Tibial artery (tissue), 4 donors: ENCODE measurements around the gene IGFLR1.

Experiments
- DNase-seq, 2 donors: peaks; one replicate each; pipeline ENCODE4 v3.0.0-alpha.2; 2019
- H3K27ac ChIP-seq, 2 donors: fragments of 200-600 bp; sonication (generic) in 1 of 2; 1 replicate in 1 of 2; 2 replicates in 1 of 2; pipeline ENCODE4 v1.5.1; 2018 to 2019; ENCODE audit warnings: mild to moderate bottlenecking in 1 of 2
- H3K27me3 ChIP-seq, 2 donors: fragments of 200-600 bp; sonication (generic) in 1 of 2; one replicate each; pipeline versions ENCODE4 v1.5.1 to v1.6.0; 2016 to 2019
- H3K36me3 ChIP-seq, 3 donors: fragments of 200-600 bp; sonication (generic) in 2 of 3; one replicate each; pipeline ENCODE4 v1.5.1; 2016 to 2019; ENCODE audit warnings: mild to moderate bottlenecking in 2 of 3
- H3K4me1 ChIP-seq, 4 donors: fragments of 200-600 bp; sonication (generic) in 2 of 4; 1 replicate in 3 of 4; 2 replicates in 1 of 4; pipeline ENCODE4 v1.5.1; 2016 to 2019
- H3K4me3 ChIP-seq, 2 donors: fragments of 200-600 bp; sonication (generic) in 1 of 2; 1 replicate in 1 of 2; 2 replicates in 1 of 2; pipeline ENCODE4 v1.5.1; 2018 to 2019; ENCODE audit warnings: mild to moderate bottlenecking in 2 of 2
- H3K9me3 ChIP-seq, 3 donors: fragments of 200-600 bp; sonication (generic) in 1 of 3; one replicate each; pipeline ENCODE4 v1.5.1; 2016 to 2019
- intact Hi-C: fragments of 100-400 bp; cut with DNase I; formaldehyde crosslinking; loops from one replicate; pipeline ENCODE4 v1.15.0; 2023; ENCODE audit warnings: low total_unique reads
- TF ChIP-seq, protein P1 (sequence below), 2 experiments: fragments of 200-600 bp in 1 of 2; fragments of 450-650 bp in 1 of 2; IDR thresholded peaks; one replicate each; pipeline ENCODE4 v1.5.1; 2017 to 2019; ENCODE audit warnings: antibody characterized with exemption in 2 of 2, mild to moderate bottlenecking in 1 of 2, moderate library complexity in 1 of 2

Gene IGFLR1

GRCh38 chr19:35768082-35768421 is 25.8 kb upstream of the IGFLR1 start:
- no peaks in the 10 kb centered on the region for H3K4me1 ChIP-seq
- no peak overlapping the region for H3K27ac ChIP-seq
- peaks cover 4 to 57% (median 17%) of the 10 kb centered on the region in 3 donors for H3K36me3 ChIP-seq
- intact Hi-C loops, result no loop called here
- no peak overlapping the region for H3K4me3 ChIP-seq
- no peaks in the 10 kb centered on the region for H3K27me3 ChIP-seq
- TF ChIP-seq, protein P1, sequence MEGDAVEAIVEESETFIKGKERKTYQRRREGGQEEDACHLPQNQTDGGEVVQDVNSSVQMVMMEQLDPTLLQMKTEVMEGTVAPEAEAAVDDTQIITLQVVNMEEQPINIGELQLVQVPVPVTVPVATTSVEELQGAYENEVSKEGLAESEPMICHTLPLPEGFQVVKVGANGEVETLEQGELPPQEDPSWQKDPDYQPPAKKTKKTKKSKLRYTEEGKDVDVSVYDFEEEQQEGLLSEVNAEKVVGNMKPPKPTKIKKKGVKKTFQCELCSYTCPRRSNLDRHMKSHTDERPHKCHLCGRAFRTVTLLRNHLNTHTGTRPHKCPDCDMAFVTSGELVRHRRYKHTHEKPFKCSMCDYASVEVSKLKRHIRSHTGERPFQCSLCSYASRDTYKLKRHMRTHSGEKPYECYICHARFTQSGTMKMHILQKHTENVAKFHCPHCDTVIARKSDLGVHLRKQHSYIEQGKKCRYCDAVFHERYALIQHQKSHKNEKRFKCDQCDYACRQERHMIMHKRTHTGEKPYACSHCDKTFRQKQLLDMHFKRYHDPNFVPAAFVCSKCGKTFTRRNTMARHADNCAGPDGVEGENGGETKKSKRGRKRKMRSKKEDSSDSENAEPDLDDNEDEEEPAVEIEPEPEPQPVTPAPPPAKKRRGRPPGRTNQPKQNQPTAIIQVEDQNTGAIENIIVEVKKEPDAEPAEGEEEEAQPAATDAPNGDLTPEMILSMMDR (IDR thresholded peaks at IDR 0.05), result no peak
- no peaks in the 10 kb centered on the region for H3K9me3 ChIP-seq
- DNase-seq, result no peak

DNA sequence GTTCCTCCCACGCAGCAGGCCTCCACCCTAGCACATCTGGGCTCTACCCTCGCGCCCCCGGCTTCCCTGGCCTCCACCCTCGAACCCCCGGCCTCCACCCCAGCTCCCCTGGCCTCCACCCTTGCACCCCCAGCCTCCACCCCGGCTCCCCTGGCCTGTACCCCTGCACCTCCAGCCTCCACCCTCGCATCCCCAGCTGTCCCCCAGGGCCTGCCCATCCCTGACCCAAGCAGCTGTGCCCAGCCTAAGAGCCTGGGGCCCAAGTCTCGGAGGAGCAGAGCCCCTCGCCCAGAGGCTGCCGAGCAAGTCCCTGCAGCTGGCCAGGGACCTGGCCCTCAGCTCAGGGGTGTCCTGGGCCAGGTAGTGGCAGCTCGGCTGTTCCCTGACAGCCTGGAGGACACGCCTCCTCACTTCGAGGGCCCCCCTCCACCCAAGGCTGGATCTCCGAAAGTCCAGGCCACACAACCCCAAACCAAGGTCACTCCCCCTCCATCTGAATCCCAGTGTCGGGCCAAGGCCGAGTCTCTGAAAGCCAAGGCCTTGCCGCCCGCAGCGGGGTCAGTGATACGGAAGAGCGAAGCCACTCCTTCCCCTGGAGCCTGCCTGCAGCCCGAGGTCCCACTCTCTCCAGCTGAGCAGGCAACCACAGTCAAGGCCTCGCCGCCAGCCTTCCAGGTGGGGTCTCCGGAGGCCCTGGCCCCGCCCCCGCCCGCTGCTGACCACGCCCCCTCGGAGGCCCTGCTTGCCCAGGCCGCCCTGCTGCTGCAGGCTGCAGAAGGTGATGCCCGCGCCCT is 25.2 kb upstream of the IGFLR1 start:
- no peaks in the 10 kb centered on the region for H3K27me3 ChIP-seq
- DNase-seq, result no peak
- TF ChIP-seq, protein P1 (IDR thresholded peaks at IDR 0.05), result no peak
- no peak overlapping the region for H3K4me3 ChIP-seq
- H3K36me3 ChIP-seq, result peaks cover 4 to 62% (median 17%) of the 10 kb centered on the region in 3 donors
- H3K4me1 ChIP-seq, result no peaks in the 10 kb centered on the region
- no peak overlapping the region for H3K27ac ChIP-seq
- no peaks in the 10 kb centered on the region for H3K9me3 ChIP-seq
- intact Hi-C loops, result no loop called here

DNA sequence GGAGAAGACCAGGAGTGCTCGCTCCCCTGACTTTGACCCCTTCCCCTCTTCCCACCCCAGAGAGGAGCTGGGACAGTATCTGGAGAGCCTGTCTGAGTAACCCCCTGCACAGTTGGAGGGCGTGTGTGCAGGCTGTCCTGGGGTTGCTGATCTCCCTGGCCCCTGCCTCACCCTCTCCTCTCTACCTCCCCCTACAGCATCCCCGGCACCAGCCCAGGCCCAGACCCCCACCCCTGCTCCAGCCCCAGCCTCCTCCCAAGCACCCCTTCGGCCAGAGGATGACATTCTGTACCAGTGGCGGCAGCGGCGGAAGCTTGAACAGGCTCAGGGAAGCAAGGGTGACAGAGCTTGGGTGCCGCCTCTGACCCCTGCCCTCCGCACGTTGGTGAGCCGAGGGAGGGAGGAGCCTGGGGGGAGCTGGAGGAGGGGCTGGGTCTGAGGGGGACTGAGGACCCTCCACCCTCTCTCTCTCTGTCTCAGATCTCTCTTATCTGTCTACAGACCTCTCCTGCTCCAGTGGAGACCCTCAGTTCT is 24.4 kb upstream of the IGFLR1 start:
- Histone ChIP-seq H3K36me3 (peaks cover 4 to 70% (median 24%) of the 10 kb centered on the region in 3 donors), H3K9me3 (no peaks in the 10 kb centered on the region), H3K4me3 (no peak overlapping the region), H3K27ac (no peak overlapping the region), H3K4me1 (no peaks in the 10 kb centered on the region), H3K27me3 (no peaks in the 10 kb centered on the region)
- TF ChIP-seq, protein P1 (IDR thresholded peaks at IDR 0.05), result no peak
- intact Hi-C loops, result no loop called here
- no peak for DNase-seq

- TF ChIP-seq, protein P1 (IDR thresholded peaks at IDR 0.05), result no peak
- no peaks in the 10 kb centered on the region for H3K9me3 ChIP-seq
- H3K4me3 ChIP-seq, result no peak overlapping the region
- H3K27me3 ChIP-seq, result no peaks in the 10 kb centered on the region
- H3K27ac ChIP-seq, result no peak overlapping the region
- intact Hi-C loops, result no loop called here
- peaks cover 4 to 78% (median 24%) of the 10 kb centered on the region in 3 donors for H3K36me3 ChIP-seq
- no peak for DNase-seq
- peaks cover 0 to 10% (median 3%) of the 10 kb centered on the region in 4 donors for H3K4me1 ChIP-seq
These were observed 22.4 kb upstream of the IGFLR1 start for GRCh38 chr19:35764432-35765315.

DNA sequence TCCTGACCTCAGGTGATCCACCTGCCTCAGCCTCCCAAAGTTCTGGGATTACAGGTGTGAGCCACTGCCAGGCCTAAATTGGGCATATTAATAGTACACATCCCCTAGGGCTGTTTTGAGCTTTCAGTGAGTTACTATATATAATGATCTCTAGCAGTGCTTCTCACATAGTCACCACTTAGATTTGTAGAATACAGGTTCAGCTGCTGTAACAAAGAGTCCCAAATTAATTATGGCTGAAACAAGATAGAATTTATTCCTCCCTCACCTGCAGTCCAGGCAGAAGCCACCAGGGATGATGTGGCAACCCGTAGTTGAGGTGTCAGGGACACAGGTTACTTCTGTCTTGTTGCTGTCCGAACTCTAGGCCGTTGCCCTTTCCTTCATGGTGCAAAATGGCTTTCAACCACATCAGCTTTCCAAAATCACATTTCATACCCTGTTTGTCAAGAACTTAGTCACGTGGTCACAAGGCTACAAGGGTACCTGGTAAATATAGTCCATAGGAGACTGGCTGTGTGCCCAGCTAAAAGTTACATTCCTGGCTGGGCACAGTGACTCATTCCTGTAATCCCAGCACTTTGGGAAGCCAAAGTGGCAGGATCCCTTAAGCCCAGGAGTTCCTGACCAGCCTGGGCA is 18.6 kb upstream of the IGFLR1 start:
- H3K4me1 ChIP-seq, result peaks cover 5 to 41% (median 26%) of the 10 kb centered on the region in 4 donors
- no peak overlapping the region for H3K4me3 ChIP-seq
- intact Hi-C loops, result no loop called here
- no peak for DNase-seq
- TF ChIP-seq, protein P1 (IDR thresholded peaks at IDR 0.05), result no peak
- H3K9me3 ChIP-seq, result no peaks in the 10 kb centered on the region
- no peaks in the 10 kb centered on the region for H3K27me3 ChIP-seq
- no peak overlapping the region for H3K27ac ChIP-seq
- peaks cover 4 to 49% (median 20%) of the 10 kb centered on the region in 3 donors for H3K36me3 ChIP-seq
